Right renal cortex interstitium (tissue), 3 donors: Measurements from ENCODE around the gene AAGAB. TPM values are rescaled to one million over a fixed set of nuclear protein-coding genes. Genes with fewer than 3 reads are reported as not detected.

Source experiments
- DNase-seq, 3 donors: peaks; one replicate each; pipeline ENCODE4 v3.0.0-alpha.2; 2013; ENCODE audit warnings: low read depth in 3 of 3, low spot score in 2 of 3
- polyA plus RNA-seq, 3 donors: library from polyadenylated mRNA; unstranded; fragments of 120-200 nt; gene quantifications; one replicate each; pipeline ENCODE4 v1.2.1, GENCODE V29; 2013; ENCODE audit not compliant: insufficient read length in 3 of 3

AAGAB gene
- polyA plus RNA-seq, 3 donors: 62.8 to 72.1 (median 63.3) TPM

- DNase-seq: no peak
These were observed 64.1 kb downstream of the AAGAB start for GRCh38 chr15:67190326-67190725.

GRCh38 chr15:67189326-67190051 lies 65.0 kb downstream of the AAGAB start:
- DNase-seq: no peak

GRCh38 chr15:67188551-67189218 lies 65.8 kb downstream of the AAGAB start:
- no peak for DNase-seq

- DNase-seq: no peak
These were observed 67.1 kb downstream of the AAGAB start for GRCh38 chr15:67187351-67187854.

GRCh38 chr15:67186688-67187087 lies 67.8 kb downstream of the AAGAB start:
- no peak for DNase-seq

- DNase-seq: no peak
These were observed 68.2 kb downstream of the AAGAB start for GRCh38 chr15:67186226-67186649.

- DNase-seq: no peak
These were observed 68.7 kb downstream of the AAGAB start for GRCh38 chr15:67185621-67186225.

GRCh38 chr15:67185051-67185450 lies 69.4 kb downstream of the AAGAB start:
- no peak for DNase-seq

GRCh38 chr15:67184208-67184925 lies 70.1 kb downstream of the AAGAB start:
- no peak for DNase-seq

- DNase-seq: no peak
These were observed 70.9 kb downstream of the AAGAB start for GRCh38 chr15:67183443-67184169.

GRCh38 chr15:67181221-67181639 lies 73.2 kb downstream of the AAGAB start:
- no peak for DNase-seq

GRCh38 chr15:67180514-67181191 lies 73.8 kb downstream of the AAGAB start:
- no peak for DNase-seq

- DNase-seq: no peak
These were observed 74.4 kb downstream of the AAGAB start for GRCh38 chr15:67180035-67180434.

GRCh38 chr15:67179411-67179995 lies 75.0 kb downstream of the AAGAB start:
- DNase-seq: no peak

GRCh38 chr15:67178569-67179210 lies 75.8 kb downstream of the AAGAB start:
- no peak for DNase-seq

- no peak for DNase-seq
These were observed 76.7 kb downstream of the AAGAB start for GRCh38 chr15:67177752-67178151.

- no peak for DNase-seq
These were observed 78.1 kb downstream of the AAGAB start for GRCh38 chr15:67176195-67176971.

GRCh38 chr15:67175643-67176071 lies 78.8 kb downstream of the AAGAB start:
- no peak for DNase-seq
